Measurements from ENCODE around the gene ASB18.

ASB18 gene

GRCh38 chr2:236217926-236218325, 46.3 kb downstream of the ASB18 start:
- Histone ChIP-seq H2AFZ (ENCODE audit: low read length) (no peak overlapping the region), H3K27me3 (replicated peaks; ENCODE audit: insufficient read depth, low read length) (no peaks in the 10 kb centered on the region), H3K9me2 (replicated peaks; ENCODE audit: insufficient read depth, low read length) (no peaks in the 10 kb centered on the region), H3K9ac (ENCODE audit: low read length) (no peak overlapping the region), H3K4me1 (ENCODE audit: low read length) (no peaks in the 10 kb centered on the region), H3K27ac (ENCODE audit: low read length) (no peak overlapping the region), H3K4me3 (ENCODE audit: low read length) (no peak overlapping the region), H3K4me2 (ENCODE audit: low read depth, low read length) (no peak overlapping the region), H4K20me1 (ENCODE audit: insufficient read depth, low read length) (no peaks in the 10 kb centered on the region), H3K79me2 (ENCODE audit: low read length) (no peaks in the 10 kb centered on the region), H3F3A (ENCODE audit: insufficient read depth, low read length) (no peaks in the 10 kb centered on the region), H3K9me3 (replicated peaks; ENCODE audit: insufficient read depth, low read length) (no peaks in the 10 kb centered on the region), H3K36me3 (replicated peaks; ENCODE audit: insufficient read depth, low read length) (no peaks in the 10 kb centered on the region)
- DNase-seq: no peak
- TF ChIP-seq EZH2phosphoT487 (IDR thresholded peaks at IDR 0.05; ENCODE audit: low read length): no peak

- Histone ChIP-seq H3K9me3 (replicated peaks; ENCODE audit: insufficient read depth, low read length) (no peaks in the 10 kb centered on the region), H3K27ac (ENCODE audit: low read length) (no peak overlapping the region), H3K4me2 (ENCODE audit: low read depth, low read length) (no peak overlapping the region), H3K4me3 (ENCODE audit: low read length) (no peak overlapping the region), H3K79me2 (ENCODE audit: low read length) (no peaks in the 10 kb centered on the region), H3K9me2 (replicated peaks; ENCODE audit: insufficient read depth, low read length) (no peaks in the 10 kb centered on the region), H3K4me1 (ENCODE audit: low read length) (no peaks in the 10 kb centered on the region), H3F3A (ENCODE audit: insufficient read depth, low read length) (no peaks in the 10 kb centered on the region), H3K27me3 (replicated peaks; ENCODE audit: insufficient read depth, low read length) (no peaks in the 10 kb centered on the region), H4K20me1 (ENCODE audit: insufficient read depth, low read length) (no peaks in the 10 kb centered on the region), H2AFZ (ENCODE audit: low read length) (no peak overlapping the region), H3K9ac (ENCODE audit: low read length) (no peak overlapping the region), H3K36me3 (replicated peaks; ENCODE audit: insufficient read depth, low read length) (no peaks in the 10 kb centered on the region)
- no peak for DNase-seq
- TF ChIP-seq CTCF (IDR thresholded peaks at IDR 0.05; ENCODE audit: low read length) (no peak), EZH2 (optimal IDR thresholded peaks at IDR 0.05; ENCODE audit: low read depth, low read length) (no peak), EZH2phosphoT487 (IDR thresholded peaks at IDR 0.05; ENCODE audit: low read length) (no peak)
Observed at GRCh38 chr2:236216711-236217110, 47.5 kb downstream of the ASB18 start.

GRCh38 chr2:236215761-236216333, 48.4 kb downstream of the ASB18 start:
- Histone ChIP-seq H3K36me3 (replicated peaks; ENCODE audit: insufficient read depth, low read length) (no peaks in the 10 kb centered on the region), H3K27me3 (replicated peaks; ENCODE audit: insufficient read depth, low read length) (no peaks in the 10 kb centered on the region), H3K27ac (ENCODE audit: low read length) (no peak overlapping the region), H3K4me3 (ENCODE audit: low read length) (no peak overlapping the region), H3F3A (ENCODE audit: insufficient read depth, low read length) (no peaks in the 10 kb centered on the region), H3K79me2 (ENCODE audit: low read length) (no peaks in the 10 kb centered on the region), H3K9me3 (replicated peaks; ENCODE audit: insufficient read depth, low read length) (no peaks in the 10 kb centered on the region), H3K9ac (ENCODE audit: low read length) (no peak overlapping the region), H3K4me1 (ENCODE audit: low read length) (no peaks in the 10 kb centered on the region), H3K4me2 (ENCODE audit: low read depth, low read length) (no peak overlapping the region), H4K20me1 (ENCODE audit: insufficient read depth, low read length) (no peaks in the 10 kb centered on the region), H3K9me2 (replicated peaks; ENCODE audit: insufficient read depth, low read length) (no peaks in the 10 kb centered on the region), H2AFZ (ENCODE audit: low read length) (no peak overlapping the region)
- DNase-seq: no peak
- TF ChIP-seq EZH2phosphoT487 (IDR thresholded peaks at IDR 0.05; ENCODE audit: low read length): no peak
- TF ChIP-seq EZH2 (optimal IDR thresholded peaks at IDR 0.05; ENCODE audit: low read depth, low read length): no peak
- TF ChIP-seq CTCF (IDR thresholded peaks at IDR 0.05; ENCODE audit: low read length): no peak

GRCh38 chr2:236215196-236215595, 49.0 kb downstream of the ASB18 start:
- Histone ChIP-seq H3K27me3 (replicated peaks; ENCODE audit: insufficient read depth, low read length) (no peaks in the 10 kb centered on the region), H3K9me2 (replicated peaks; ENCODE audit: insufficient read depth, low read length) (no peaks in the 10 kb centered on the region)
- no peak for DNase-seq

More at GRCh38 chr2:236215196-236215595, 49.0 kb downstream of the ASB18 start:
- Histone ChIP-seq H3K4me3 (ENCODE audit: low read length) (no peak overlapping the region), H3F3A (ENCODE audit: insufficient read depth, low read length) (no peaks in the 10 kb centered on the region), H2AFZ (ENCODE audit: low read length) (no peak overlapping the region), H3K27ac (ENCODE audit: low read length) (no peak overlapping the region), H3K4me1 (ENCODE audit: low read length) (no peaks in the 10 kb centered on the region), H3K9me3 (replicated peaks; ENCODE audit: insufficient read depth, low read length) (no peaks in the 10 kb centered on the region), H4K20me1 (ENCODE audit: insufficient read depth, low read length) (no peaks in the 10 kb centered on the region), H3K9ac (ENCODE audit: low read length) (no peak overlapping the region), H3K79me2 (ENCODE audit: low read length) (no peaks in the 10 kb centered on the region), H3K4me2 (ENCODE audit: low read depth, low read length) (no peak overlapping the region), H3K36me3 (replicated peaks; ENCODE audit: insufficient read depth, low read length) (no peaks in the 10 kb centered on the region)
- TF ChIP-seq CTCF (IDR thresholded peaks at IDR 0.05; ENCODE audit: low read length): no peak
- TF ChIP-seq EZH2phosphoT487 (IDR thresholded peaks at IDR 0.05; ENCODE audit: low read length): no peak
- no peak for TF ChIP-seq EZH2 (optimal IDR thresholded peaks at IDR 0.05; ENCODE audit: low read depth, low read length)
